ENCODE measurements around the gene CD101.

DNA sequence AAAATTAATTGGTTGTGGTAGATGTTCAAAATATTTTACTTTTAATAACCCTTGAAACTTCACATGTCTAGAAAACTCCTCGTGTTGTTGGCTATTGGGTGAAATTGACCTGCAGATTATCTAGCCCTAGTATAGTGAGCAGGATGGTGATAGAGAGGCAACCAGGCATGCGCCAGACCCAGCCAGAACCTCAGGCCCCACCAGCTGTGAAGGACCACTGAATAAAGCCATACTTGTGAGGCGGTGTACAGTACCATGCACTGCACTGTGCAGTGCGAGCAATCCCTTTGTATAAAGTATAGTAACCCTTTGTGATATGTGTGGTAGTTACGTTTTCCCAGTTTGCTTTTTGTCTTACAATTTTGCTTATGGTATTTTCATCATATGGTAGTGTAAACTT lies 67.0 kb downstream of the CD101 start:
- TF ChIP-seq, protein P1, sequence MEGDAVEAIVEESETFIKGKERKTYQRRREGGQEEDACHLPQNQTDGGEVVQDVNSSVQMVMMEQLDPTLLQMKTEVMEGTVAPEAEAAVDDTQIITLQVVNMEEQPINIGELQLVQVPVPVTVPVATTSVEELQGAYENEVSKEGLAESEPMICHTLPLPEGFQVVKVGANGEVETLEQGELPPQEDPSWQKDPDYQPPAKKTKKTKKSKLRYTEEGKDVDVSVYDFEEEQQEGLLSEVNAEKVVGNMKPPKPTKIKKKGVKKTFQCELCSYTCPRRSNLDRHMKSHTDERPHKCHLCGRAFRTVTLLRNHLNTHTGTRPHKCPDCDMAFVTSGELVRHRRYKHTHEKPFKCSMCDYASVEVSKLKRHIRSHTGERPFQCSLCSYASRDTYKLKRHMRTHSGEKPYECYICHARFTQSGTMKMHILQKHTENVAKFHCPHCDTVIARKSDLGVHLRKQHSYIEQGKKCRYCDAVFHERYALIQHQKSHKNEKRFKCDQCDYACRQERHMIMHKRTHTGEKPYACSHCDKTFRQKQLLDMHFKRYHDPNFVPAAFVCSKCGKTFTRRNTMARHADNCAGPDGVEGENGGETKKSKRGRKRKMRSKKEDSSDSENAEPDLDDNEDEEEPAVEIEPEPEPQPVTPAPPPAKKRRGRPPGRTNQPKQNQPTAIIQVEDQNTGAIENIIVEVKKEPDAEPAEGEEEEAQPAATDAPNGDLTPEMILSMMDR (IDR thresholded peaks at IDR 0.05; ENCODE audit: poor library complexity): no peak
- TF ChIP-seq EZH2 (IDR thresholded peaks at IDR 0.05; ENCODE audit: borderline replicate concordance): no peak
